NCI-H1048 (cell line): ENCODE data around the gene SEMA7A.

Source experiments
- DNase-seq: peaks from one replicate; lab custom pipeline; 2025; lab: John Stamatoyannopoulos, UW

The SEMA7A gene

GRCh38 chr15:74451861-74452835, 18.4 kb upstream of the SEMA7A start:
- DNase-seq: no peak

GRCh38 chr15:74451322-74451721, 17.6 kb upstream of the SEMA7A start:
- no peak for DNase-seq

GRCh38 chr15:74449643-74450205, 16.0 kb upstream of the SEMA7A start:
- no peak for DNase-seq

- DNase-seq: no peak
Measured at GRCh38 chr15:74449095-74449494, 15.3 kb upstream of the SEMA7A start.

- DNase-seq: no peak
Measured at GRCh38 chr15:74445816-74446763, 12.3 kb upstream of the SEMA7A start.

GRCh38 chr15:74444106-74445062, 10.6 kb upstream of the SEMA7A start:
- no peak for DNase-seq

- DNase-seq: no peak
Measured at GRCh38 chr15:74443100-74443909, 9.5 kb upstream of the SEMA7A start.

GRCh38 chr15:74442604-74443003, 8.8 kb upstream of the SEMA7A start:
- no peak for DNase-seq

GRCh38 chr15:74442063-74442462, 8.3 kb upstream of the SEMA7A start:
- DNase-seq: no peak

GRCh38 chr15:74441248-74441941, 7.6 kb upstream of the SEMA7A start:
- DNase-seq: no peak

- peak; percentile 20 for DNase-seq
Measured at GRCh38 chr15:74438721-74439316, 5.1 kb upstream of the SEMA7A start.

- no peak for DNase-seq
Measured at GRCh38 chr15:74438206-74438605, 4.4 kb upstream of the SEMA7A start.

- DNase-seq: no peak
Measured at GRCh38 chr15:74434263-74435136, 742 bp upstream of the SEMA7A start.

GRCh38 chr15:74432968-74433591, 678 bp downstream of the SEMA7A start:
- DNase-seq: no peak

- no peak for DNase-seq
Measured at GRCh38 chr15:74432271-74432967, 1.3 kb downstream of the SEMA7A start.

GRCh38 chr15:74431645-74432044, 2.1 kb downstream of the SEMA7A start:
- DNase-seq: no peak

GRCh38 chr15:74431116-74431515, 2.6 kb downstream of the SEMA7A start:
- DNase-seq: no peak
